ENCODE measurements around the gene METTL21A.
"Not testable (repeated sequence)": the region's sequence is repeated elsewhere in the genome, so short reads cannot be mapped to it uniquely, and the experiment has no call there.

METTL21A gene

DNA sequence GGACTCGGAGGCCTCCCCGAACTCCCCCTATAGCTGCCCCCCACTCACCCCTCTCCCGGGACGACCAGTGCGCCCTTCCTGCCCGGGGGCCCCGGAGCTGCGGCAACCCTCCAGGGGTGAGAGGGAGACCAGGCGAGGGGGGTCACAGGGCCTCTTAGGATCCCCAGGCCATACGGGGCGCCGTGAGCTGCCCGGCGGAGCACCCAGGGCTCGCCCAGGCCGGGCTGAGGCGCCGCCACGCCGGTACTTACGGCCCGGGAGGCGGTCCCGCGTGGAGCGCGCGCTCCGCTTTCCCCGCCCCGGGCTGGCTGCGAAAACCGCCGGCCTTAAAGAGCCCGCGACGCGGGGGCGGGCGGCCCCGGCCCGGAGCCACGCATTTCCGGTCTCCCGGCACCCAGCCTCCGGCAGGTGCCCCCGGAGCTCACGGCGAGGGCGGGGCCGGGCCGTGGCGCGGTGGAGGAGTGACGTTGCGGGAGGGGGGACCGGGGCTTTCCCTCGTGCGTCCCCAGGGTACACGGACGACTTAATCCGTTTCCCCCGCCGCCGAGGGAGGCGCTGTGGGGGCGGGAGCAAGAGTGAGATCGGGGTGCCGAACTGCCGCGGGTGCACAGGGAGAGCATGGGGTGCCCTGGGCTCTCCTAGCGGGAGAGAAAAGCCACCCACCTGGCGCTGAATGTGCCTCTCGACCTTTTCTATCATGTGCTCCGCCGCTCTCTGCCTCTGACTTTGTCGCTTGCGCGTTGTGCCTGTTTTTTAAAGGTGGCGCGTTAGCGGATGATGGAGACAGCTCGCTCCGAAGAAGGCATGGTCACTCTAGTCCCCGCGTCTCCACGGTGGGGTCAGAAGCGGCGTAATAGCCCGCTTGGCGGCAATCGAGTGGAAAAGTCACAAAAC lies at the start of gene METTL21A:
Gene METTL21A (minus strand): TSS at position 381 of the 894 bp plus-strand sequence. CDS start 1,019 bp downstream, outside the sequence.
- peak; percentile 93 for DNase-seq

GRCh38 chr2:207674826-207675225 lies 49.6 kb upstream of the METTL21A start:
- no peak for DNase-seq

GRCh38 chr2:207674266-207674774 lies 49.1 kb upstream of the METTL21A start:
- DNase-seq: no peak

DNA sequence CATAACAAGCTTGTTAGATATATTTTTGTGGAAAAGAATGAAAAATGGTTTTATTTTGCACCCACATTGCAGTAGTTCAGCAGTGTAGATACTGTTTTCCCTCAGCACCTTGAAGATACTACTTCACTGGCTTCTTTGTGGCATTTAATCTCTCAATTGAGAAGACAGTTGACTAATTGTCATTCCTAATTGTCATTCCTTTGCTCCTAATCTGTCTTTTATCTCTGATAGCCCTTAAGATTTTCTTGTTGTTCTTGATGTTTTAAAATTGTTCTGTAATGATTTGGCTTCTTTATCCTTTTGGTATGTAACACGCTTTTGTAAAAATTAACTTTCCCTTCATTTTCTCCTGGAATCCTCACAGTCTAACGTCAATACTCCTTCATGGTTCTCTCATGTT lies 48.2 kb upstream of the METTL21A start:
- DNase-seq: no peak

GRCh38 chr2:207670887-207671286 lies 45.7 kb upstream of the METTL21A start:
- DNase-seq: no peak

DNA sequence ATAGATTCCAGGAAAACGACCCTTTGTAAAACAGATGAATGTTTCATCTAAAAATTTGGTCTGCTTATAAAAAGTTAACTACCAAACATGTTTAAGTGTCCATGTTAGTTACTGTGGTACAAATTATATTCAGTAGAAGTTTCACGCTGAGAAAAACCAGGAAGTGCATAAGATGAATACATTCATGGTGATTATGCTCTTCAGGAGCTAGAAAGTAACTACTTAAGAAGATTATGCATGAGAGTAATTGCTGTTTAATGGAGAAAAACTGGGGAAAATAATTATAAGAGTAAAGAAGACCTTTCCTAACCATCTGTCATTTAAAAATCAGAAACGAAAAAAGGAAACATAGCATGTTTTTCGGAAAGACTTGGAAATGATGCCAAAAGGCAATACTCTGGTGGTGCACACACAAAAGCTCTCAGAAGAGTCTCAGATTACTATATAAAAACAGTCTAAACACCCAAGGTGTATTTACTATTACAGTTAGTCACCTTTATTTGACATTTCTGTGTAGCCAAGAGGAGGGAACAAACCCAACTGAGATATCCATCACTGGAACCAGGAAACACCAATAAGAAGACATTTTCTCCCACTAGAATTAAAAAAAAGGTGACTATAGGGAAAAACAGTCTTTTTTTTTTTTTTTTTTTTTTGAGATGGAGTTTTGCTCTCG lies 38.8 kb upstream of the METTL21A start:
- DNase-seq: no peak

GRCh38 chr2:207662203-207662602 lies 37.0 kb upstream of the METTL21A start:
- DNase-seq: no peak

- no peak for DNase-seq
Measured at GRCh38 chr2:207660994-207661393, 35.8 kb upstream of the METTL21A start.

- DNase-seq: no peak
Measured at GRCh38 chr2:207658156-207658555, 33.0 kb upstream of the METTL21A start.

- no peak for DNase-seq
Measured at GRCh38 chr2:207655000-207655399, 29.8 kb upstream of the METTL21A start.

GRCh38 chr2:207646582-207646981 lies 21.4 kb upstream of the METTL21A start:
- not testable (repeated sequence) for DNase-seq

- DNase-seq: no peak
Measured at GRCh38 chr2:207643892-207644291, 18.7 kb upstream of the METTL21A start.

DNA sequence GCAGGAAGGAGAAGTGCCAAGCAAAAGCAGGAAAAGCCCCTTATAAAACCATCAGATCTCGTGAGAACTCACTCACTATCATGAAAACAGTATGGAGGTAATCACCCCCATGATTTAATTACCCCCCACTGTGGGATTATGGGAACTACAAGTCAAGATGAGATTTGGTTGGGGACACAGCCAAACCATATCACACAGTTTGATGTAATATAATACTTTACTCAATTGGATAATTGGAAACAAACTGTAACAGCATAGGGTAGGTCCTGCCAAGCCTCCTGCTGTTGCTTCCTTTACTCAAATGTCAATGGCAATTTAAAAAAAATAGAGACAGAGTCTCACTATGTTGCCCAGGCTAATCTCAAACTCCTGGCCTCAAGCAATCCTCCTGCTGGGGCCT lies 15.5 kb upstream of the METTL21A start:
- no peak for DNase-seq

DNA sequence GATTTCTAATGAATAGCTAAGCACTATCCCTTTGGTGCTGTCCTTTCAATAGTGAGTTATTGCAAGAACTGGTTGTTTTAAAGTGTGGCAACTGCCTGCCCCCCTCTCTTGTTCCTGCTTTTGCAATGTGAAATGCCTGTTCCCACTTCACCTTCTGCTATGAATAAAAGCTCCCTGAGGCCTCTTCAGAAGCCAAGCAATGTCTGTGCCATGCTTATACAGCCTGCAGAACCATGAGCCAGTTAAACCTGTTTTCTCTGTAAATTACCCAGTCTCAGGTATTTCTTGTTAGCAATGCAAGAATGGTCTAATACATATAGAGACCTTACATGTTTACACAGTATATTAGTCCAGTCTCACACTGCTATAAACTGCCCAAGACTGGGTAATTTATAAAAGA lies 15.0 kb upstream of the METTL21A start:
- no peak for DNase-seq

DNA sequence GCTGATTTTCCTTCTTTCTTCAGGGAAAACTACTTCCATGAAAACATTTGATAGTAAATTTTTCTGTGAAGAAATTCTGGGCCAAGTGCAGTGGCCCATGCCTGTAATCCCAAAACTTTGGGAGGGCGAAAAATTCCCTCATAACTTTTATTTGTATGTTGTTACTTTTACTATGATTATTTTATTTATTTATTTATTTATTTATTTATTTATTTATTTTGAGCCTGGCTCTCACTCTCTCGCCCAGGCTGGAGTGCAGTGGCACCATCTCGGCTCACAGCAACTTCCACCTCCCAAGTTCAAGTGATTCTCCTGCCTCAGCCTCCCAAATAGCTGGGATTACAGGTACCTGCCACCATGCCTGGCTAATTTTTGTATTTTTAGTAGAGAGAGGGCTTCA lies 14.1 kb upstream of the METTL21A start:
- DNase-seq: not testable (repeated sequence)

GRCh38 chr2:207635468-207636200 lies 10.4 kb upstream of the METTL21A start:
- no peak for DNase-seq

DNA sequence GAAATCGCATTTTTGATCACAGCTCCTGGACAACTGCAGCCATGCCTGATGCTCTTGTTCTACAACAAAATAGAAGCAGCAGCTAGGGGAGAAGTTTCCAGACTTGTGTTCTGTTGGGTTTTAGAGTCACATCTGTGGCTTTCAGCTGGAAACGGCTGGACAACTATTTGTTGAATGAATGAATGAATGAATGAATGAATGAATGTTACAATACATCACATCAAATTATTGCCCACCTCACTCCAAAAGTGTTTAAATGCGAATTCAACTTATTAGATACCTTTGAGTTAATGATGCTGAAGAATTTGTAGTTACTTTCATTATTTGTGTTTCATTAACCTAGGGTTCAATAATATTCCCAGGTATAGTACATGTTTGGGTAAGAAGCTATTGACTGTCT lies 8.5 kb upstream of the METTL21A start:
- DNase-seq: no peak

DNA sequence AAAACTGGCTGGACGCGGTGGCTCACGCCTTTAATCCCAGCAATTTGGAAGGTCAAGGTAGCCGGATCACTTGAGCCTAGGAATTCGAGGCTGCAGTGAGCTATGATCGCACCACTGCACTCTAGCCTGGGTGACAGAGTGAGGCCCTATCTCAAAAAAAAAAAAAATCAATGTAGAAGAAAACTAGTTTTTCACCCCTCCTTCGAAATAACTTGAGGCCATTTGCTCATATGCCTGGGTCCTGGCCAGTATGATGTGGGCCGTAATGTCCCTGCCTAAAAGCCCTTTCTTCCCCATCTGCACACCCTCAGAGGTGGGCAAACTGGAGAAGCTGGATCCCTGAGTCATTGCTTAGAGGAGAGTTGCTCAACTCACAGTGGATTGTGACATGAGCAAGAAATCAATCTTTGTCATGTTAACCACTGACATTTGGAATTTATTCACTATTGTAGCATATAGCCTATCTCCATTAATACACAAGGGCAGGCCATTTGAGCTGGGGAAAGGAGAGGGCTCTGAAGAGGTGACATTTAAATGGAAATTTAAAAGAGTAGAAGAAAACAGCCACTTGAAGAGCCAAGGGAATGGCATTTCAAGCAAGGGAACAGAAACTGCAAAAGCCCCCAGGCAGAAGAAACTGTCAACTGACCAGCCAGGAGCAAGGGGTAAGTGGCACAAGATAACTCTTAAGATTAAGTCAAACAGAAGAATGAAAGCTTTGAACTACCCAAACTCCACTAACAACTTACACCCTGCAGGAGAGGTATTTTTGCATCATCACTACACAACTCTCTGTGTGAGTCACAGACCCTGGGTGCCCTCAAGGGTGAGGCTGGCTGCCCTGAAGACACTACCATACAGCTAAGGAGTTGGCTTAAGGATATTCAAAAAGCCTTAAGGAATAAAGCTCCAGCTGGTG lies 7.6 kb upstream of the METTL21A start:
- peak; percentile 38 for DNase-seq

DNA sequence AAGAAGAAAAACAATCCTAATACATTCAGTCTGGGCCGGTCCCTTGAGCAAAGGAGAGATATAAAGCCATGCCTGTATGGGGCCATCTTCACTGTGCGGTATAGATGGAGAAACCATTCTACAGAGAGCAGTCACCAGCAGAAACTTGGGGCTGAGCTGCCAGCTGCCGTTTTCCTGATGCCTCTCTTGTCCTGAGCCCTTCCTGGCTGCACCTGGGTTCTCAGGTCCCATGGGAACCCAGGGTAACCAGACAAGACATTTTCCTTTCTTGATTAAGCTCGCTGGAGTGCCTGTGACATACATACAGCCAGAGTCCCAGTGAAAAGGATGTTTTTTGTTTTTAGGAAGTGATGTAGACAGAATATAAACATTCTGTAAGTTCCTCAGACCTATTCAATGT lies 5.3 kb upstream of the METTL21A start:
- DNase-seq: no peak

DNA sequence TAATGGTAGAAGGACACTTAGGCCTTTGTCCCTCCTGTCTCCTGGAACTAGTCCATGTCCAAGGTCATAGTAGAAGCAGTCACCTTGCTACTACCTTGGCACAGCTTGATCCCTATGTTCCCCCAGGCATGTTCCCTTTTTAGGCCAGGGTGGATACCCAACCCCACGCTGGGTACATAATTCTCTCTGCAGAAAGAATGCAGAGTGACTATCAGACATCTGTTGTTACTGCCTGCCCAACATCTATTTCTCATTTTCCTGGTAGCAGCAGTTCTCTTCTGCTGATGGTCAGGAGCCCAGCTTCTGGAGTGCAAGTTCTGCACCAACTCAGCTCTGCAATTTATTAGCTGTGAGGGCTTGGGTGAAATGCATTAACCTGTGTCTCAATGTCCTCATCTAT lies 4.4 kb upstream of the METTL21A start:
- no peak for DNase-seq

DNA sequence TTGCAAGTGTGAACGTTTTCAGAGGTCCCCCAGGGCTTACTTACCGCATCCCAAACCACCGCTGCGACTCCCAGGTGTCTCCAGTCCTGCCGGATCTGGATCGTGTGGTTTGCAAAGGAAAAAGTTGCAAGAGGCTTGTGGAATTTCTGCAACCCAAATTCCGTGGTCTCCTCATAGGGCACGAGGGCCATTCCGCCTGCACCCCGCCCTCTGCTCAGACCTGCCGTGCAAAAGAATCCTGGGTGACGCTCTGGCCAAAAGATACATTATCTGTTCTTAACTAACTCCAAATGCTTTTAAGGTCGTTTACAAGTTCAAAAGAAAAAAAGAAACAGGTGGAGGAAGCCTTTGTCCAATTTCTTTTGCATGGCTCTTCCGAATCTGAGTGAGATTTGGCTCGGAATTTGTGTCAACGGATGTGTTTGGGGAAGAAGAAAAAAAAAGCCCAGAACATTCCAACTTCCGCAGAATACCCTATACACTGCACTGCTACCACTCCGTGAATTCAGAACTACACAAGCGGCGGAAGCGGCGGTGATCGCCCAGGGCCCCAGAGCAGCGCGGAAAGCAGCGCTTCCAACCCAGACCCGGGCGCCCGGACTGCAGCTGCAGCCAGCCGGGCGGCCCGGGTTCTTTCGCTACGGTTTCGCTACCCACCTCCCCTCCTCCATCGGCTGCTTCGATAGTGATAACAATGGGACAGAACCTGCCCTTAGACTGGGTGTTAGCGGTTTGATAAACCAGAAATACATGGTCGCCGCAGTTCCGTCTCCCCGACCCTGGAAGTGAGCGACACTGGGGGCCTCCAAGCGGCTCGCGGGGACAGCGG lies 795 bp downstream of the METTL21A start:
- peak; percentile 83 for DNase-seq

All from NK-92 treated with Interleukin-12 subunit alpha and Interleukin-12 subunit beta, amount 100 ng/mL, for 24 hours (cell line).